Activated gamma-delta T cell (primary cell): ENCODE results near the gene EEFSEC.
"Not testable (repeated sequence)": the region's sequence is repeated elsewhere in the genome, so short reads cannot be mapped to it uniquely, and the experiment has no call there.

Source experiments
- DNase-seq: peaks from one replicate; lab custom pipeline; 2025; lab: John Stamatoyannopoulos, UW

Gene EEFSEC

DNA sequence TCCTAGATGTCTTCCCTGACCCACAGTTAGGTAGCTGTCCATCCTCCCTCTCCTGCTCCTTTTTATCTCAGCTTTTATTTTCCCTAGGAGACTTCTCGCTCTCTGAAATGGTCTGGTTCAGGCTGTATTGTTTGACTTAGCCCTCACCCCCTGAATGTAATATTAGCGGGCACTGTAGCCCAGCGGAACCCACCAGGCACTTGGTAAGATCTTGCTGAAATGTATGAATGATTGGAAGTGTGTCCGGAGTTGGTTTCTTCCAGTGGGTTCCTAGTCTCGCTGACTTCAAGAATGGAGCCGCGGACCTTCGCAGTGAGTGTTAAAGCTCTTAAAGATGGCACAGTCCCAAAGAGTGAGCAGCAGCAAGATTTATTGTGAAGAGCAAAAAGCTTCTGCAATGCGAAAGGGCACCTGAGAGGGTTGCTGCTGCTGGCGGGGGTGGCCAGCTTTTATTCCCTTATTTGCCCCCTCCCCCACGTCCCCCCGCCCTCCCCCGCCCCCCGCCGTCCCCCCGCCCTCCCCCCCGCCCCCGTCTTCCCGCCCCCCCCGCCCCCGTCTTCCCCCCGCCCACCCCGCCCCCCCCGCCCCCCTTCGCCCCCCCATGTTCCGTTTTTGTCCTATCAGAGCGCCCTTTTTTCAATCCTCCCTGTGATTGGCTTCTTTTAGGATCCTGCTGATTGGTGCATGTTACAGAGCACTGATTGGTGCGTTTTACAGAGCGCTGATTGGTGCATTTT, 694 bp upstream of the EEFSEC start:
- no peak for DNase-seq

DNA sequence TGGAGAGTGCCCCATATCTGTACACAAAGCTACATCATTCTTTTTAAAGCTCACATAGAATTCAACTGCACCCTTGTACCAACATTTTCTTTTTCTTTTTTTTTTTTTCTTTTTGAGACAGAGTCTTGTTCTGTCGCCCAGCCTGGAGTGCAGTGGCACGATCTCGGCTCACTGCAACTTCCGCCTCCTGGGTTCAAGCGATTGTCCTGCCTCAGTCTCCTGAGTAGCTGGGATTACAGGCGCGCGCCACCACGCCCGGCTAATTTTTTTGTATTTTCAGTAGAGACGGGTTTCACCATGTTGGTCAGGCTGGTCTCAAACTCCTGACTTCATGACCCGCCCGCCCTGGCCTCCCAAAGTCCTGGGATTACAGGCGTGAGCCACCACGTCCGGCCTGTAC, 1.1 kb downstream of the EEFSEC start:
- not testable (repeated sequence) for DNase-seq

DNA sequence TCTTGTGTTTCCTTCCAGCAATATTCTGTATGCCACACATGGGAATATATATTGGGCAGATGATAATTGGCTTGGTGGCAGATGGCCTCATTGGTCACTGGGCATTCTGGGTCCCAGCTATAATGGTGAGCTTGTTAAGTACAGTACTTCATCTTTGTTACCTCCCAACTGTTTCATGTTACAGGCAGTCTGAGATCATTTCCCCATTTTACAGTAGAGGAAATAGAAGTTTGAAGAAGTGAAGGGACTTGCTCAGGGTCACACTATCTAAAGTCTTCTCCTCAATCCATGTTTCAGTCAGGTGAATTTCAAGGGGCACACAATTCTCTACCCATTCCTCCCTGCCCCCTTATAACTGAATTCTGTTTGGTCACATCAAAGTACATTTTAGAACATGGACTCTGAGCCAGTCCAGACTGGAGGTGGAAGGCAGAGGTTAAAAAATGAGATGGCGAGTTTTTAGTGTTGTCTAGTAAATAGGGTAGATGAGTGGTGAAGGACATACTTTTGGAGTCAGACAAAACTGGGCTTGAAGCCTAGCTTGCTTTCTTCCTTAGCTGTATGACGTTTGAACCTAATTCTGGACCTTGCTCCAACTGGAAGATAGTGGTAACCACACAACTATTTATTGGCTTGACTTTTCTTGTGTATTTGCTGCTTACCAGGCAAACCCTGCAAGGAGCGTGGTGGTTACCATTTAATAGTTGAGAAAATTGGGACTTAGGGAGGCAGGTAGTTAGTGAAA, 2.5 kb downstream of the EEFSEC start:
- DNase-seq, result no peak

DNA sequence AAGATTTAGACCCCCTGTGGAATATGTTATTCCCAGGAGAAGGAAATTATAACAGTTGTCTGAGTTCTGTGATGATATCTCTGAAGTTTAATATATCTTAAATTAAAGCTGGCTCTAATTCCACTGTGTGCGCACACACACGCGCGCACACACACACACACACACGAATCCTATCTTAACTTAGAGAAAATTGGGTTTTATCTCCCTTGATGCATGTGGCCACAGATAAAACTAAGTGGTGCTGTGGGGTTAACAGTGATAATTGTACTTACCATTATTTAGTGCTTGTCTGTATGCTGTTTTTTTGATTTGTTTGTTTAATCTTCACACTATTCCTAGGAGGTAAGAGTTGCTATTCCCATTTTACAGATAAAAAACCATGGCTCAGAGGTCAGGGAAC, 7.4 kb downstream of the EEFSEC start:
- DNase-seq, result no peak

DNA sequence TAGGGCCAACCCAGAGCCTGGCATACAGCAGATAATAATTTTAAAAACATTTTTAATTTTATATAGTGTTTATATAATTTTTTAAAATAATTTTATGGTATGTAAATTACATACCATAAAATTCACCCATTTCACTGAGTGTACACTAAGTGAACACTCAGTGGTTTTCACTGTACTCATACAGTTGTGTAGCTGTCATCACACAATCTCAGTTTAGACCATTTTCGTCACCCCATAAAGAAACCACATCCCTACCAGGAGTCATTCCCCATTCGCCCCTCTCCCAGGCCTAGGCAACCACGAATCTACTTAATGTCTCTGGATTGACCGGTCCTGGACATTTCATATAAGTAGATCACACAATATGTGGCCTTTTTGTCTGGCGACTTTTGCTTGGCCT, 10.2 kb downstream of the EEFSEC start:
- DNase-seq, result no peak

DNA sequence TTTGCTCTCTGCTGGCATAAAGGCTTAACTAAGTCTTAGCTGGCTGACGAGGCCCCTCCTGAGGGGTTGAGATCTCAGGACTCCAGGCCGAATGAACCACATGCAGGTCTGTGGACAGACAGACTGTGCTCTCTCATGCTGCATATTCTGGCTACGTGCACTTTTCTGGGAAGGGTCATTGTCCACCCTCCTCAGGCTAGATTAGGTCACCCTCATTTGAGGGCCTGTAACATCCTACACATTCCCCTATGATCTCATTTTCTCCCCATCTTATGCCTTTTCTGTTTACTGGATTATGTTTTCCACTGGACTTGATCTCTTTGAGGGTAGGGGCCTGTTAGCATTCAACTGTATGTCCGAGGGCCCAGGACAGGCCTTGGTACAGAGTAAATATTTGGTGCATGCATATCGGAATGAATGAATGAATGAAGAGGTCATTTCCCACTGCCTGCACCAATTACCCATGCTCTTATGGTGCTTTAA, 13.7 kb downstream of the EEFSEC start:
- no peak for DNase-seq

DNA sequence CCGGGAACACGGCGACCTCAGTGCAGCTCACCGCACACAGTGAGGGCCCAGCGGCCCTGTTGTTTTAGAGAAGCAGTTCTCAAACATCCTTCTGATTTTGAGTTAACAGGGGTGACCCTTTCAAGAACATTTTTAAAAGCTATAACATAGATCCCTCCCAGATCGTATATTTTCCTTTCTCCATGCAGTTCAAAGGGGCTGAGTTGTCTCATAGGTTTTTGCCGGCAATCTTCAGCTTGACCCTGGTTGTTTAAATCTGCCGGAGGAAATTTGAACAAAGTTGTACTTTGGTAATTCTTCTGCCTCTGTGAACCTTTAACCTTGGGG, 14.3 kb downstream of the EEFSEC start:
- no peak for DNase-seq

DNA sequence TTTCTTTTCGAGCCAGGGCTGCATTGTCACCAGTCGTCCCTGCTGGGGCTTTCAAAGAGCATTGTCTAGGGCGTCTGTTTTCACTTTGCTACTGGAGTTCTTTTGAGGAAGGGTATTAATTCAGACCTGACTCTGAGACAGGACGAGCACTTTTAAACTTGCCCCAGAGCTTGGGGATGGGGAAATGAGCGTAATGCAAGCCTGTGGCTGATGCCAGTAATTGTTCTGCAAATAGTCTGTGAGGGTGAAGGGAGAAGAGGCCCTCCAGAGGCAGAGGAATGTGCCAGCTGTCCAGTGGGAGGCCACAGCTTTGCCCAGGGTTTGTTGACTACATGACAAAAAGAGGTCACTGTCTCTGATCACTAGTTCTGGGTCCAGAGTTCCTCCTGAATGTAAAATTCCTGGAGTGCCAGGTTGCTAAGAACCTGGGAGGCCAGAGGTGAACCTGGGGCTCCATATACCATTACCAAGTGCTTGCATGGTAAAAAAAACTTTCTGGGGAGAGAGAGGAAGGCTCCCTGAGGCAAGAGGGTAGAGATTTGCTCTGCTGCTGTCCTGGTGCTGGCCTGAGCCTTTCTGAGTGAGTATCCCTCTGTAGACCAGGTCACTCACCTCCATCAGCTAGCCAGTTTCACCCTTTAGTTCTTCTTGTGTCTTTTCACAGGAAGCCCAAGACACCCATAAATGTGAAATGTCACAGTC, 14.8 kb downstream of the EEFSEC start:
- DNase-seq, result no peak

DNA sequence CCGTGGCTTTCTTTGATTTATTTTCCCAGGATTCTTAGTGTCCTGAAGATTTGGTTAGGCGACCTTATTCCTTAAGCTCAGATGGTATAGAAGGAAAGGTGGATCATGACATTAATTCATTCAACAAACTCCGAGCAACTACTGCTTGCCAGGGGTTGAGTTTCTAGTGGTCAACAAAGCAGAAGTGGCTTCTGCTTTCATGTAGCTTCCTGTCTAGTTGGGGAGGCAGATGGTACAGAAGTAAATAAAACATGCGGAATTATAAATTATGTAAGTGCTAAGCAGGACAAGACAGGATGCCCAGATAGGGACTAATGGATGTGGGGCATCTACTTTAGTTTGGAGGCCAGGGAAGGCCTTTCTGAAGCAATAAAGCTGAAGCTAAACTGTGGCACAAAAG, 15.6 kb downstream of the EEFSEC start:
- no peak for DNase-seq

DNA sequence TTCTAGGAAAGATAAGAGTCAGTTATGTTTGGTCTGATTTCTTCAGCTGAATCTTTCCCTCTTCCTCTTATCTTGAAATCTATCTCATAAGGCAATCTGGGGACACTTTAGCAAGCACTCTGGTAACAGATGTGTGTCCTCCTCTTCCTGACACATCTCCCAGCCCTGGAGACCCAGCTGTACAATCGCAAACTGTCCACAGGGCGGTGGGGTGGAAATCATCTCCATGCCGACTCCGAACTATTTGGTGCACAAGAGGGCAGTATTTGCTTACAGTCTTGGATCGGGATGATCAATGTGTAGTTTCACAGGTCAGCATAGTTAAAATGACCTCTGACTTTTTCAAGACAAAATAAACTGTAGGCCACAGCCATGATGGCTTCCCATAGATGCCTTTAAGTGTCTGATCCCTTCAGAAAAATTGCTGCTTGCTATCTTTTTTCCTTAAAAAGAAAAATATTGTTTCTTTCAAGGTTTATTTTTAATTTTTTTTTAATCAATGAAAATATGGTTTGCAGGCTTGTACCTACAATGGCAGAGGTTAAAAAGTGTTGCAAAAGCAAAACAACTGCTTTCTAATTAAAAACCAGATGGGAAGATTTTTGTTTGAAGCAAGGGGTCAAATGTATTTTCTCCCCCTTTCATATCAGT, 17.7 kb downstream of the EEFSEC start:
- DNase-seq, result no peak

DNA sequence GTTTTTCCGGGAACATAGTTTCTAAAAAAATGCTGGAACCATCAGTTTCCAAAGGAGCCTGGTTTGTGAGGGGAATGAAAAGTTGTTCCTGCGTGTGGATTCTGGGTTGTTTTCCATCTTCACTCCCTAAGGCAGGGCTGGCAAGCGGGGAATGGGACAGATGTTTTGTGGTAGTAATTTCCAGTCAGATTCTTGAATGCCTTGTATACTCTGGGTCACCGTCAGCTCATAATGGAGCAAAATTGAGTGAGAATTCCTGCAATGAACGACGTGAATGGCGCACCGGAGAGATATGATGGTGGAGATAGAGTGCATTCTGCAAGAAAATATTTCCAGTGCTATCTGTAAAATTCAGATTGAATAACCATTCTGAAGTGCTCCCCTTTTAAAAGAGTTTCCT, 19.9 kb downstream of the EEFSEC start:
- DNase-seq, result no peak

DNA sequence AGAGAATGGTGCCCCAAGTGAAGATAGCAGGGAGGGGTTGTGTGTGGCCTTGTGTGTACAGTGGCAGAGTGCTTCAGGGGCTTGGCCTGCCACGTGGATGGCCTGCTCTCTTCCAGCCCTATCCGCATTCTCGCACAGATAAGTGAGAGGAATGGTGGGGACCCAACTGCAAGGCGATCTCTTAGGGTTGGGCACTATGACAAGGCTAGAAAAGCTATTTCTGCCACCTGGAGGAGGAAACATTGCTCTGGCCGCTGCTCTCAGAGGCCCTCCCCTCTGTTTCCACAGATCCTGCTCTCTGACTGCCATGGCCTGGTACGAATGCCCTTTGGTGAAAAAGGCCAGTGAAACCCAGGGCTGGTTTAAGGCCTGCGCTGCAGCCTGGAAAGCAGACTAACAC, 20.6 kb downstream of the EEFSEC start:
- DNase-seq, result no peak

DNA sequence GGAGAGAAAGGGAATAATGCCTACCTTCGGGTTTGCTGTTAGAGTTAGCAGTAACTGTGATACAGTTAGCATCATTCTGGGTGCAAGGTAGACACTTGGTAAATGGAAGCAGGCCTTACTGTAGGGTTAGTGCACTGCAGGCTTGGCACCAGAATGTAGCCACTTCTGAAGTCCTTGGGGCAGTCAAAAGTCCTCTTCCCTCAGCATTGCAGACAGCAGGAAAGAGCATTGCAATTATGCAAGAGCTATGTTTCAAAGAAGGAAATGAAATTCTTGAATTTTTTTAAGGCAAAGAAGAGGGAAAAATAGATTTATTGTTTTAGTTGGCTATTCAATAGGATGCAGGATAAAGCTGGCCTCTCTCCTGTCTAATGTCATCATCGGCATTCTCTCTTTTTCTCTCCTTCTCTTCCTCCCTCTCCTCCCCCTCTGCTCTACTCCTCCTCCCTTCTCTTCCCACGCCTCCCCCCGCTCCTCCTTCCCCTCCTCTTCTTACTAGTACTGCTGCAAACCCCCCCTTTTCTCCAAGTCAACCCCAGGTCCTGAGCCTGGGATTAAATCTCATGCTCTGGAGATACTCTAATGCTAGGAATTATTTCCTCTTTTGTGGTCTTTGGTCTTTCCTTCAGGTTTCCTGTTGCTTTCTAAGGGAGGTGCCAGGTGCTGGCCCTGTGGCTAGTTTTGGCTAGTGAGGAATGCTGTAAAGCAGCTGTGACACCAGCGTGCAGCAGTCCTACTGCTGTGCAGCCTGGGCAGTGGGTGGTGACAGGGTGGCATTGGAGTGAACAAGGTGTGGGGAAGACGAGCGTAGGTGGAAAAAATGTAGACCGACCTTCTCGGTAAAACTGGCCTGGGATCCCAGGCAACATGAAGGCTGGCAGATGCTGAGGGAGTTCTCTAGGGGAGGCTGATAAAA, 21.7 kb downstream of the EEFSEC start:
- no peak for DNase-seq

DNA sequence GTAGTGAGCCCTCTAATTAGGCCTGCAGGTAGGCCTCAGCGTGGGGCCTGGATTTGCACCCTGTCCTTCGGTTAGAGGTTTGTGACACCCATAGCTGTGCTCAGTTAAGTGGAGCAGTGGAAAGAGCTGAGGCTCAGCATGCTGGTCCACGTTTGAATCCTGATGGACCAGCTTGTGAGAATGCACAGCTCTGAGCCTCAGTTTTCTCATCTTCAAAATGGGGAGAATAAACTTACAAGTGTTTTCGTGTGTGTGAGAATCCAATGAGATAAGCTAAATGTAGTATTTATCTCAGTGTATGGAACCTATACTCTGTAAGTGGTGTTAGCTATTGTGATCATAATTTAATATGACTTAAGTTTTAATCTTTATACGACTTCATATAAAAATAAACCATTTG, 22.5 kb downstream of the EEFSEC start:
- no peak for DNase-seq

DNA sequence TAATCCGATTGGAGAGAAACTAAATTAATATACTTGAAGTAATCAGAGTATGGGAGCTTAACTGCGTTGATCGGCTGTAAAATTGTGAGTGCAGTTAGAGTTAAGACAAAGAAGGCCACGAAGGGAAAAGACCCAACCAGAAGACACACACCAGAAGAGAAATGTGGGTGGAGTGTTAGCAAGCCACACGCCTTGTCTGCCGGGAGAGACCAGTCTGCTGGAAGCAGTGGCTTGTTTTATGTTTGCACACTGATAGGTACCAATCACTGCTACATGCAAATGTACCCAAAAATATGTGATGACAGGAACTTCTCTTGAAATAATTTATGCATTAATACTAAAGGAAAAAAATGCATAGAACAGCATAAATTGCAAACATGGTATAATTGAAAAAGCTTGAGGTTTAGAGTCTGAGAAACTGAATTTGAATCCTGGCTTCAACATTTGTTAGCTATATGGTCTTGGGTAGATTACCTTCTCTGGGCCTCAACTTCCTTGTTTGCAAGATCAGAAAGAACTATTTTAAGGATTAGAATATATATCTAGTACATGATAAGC, 23.1 kb downstream of the EEFSEC start:
- no peak for DNase-seq

DNA sequence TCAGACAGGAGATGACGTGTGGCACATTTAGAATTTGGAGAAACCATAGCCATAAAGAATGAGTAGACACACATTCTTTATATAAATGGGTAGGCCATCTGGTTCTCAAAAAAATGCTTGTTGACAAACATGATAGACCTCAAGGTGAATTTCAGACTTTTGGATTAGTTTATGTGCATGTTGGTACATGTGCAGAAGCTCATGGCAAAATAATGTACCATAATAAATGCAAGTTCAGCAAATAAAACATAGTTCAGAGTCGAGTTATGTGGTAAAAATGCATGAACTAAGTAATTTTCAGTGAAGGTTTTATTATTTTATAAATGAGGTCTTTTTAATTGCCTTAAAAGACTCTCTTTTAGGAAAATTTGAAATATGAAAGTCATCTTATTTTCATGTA, 24.6 kb downstream of the EEFSEC start:
- no peak for DNase-seq

DNA sequence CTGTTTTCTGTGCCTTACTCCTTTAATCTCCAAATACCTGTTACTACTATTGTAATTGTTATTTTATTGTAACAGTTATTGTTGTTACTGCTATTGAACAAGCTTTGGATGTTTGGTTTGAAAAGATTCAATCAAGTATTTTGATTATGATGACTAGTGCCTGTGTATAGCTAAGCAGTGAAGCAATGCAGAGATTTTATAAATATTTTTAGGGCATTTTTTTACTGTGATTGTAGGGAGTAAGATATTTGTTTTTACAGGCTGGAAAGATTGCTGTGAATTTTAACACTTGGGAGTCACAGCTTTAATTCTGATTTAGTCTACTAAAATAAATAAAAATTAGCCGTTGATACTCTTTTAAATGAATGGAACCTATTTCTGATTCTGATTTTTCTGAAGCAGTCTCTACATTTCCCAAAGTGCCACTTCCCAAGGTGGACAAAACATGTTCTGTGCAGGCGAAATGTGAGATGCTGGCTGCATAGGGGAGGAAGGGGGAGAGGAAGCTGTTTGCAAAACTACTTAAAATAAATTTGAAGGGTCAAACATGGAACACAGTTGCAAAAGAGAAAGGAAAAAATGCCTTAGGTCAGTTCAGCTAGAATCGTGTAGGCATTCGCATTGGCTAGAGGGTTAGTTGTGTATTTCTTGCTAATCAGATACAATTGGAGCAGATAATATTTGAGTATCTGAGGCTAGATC, 25.7 kb downstream of the EEFSEC start:
- no peak for DNase-seq

DNA sequence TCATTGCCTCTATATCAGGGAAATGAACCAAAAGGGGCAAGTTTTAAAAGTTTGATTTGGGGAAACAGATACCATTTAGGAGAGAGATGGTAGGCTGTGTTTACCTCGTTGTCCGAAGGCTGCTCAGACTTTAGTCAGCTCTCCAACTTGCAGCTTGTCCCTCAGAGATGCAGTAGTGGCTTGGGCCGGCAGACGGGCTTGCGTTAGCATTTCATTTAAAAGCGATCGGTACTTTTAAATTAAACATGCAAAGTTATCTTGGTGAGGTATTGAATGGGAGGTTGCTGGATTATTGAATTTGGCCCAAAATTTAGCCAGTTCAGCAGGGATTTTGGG, 26.2 kb downstream of the EEFSEC start:
- DNase-seq, result no peak

DNA sequence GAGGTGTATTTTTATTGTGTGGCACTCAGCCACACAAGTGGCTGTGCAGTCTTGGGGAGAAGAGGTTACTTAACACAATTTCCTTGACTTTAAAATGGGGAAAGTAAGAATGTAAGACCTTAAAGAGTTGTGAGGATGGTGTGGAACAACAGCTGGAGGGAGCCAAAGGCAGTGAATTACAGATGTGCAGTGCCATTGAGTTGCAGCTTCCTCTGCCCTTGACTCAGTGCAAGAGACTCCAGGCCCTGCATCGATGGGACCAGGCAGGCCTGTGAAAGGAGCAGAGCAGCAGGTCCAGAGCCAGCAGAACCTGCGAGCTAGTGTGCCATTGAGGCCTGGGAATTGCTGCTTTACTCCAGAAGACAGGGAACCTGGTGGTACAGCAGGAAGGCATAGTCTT, 27.2 kb downstream of the EEFSEC start:
- DNase-seq, result no peak

DNA sequence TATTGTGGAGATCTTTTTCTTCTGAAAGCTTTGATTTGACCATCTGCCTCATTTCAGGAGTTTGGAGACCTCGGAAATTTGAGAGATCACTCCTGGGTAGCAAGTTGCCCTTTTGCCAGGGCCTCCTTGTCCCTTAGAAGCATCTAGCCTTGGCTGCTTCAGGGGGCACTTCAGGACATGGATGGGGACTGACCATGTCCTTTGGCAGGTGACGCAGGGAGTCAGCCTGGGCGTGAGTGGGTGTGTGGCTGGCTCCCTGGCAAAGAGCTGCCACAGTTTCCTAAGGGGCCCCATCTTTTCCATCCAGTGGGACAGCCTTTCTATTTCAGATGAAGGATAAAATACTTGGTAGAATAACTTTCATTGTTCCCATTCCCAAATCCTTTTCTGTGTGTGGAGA, 27.6 kb downstream of the EEFSEC start:
- no peak for DNase-seq

DNA sequence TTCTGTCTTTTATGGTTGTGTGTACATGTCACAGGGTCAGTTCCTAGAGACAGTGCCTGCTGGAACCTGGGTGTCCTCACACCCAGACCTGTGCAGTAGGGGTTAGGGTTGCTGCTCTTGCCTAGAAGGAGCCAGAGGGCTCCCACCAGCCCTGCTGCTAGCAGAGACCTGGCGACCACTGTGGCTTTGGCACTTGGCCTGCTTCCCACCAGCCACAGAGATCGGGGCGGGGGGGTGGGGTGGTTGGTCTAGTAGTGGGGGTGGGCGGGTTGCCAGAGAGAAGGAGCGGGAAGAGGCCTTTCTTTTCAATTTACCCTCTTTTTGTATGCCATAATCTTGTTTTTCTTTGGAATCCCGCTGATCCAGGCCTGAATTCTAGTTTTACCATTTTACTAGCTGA, 29.4 kb downstream of the EEFSEC start:
- DNase-seq, result no peak
